ENCODE data around the gene MON1B. TPM values are rescaled to one million over a fixed set of nuclear protein-coding genes. Genes with fewer than 3 reads are reported as not detected.

MON1B gene
- total RNA-seq, 4 donors from 2014 or later = 35.6 to 119 (median 55.9) TPM

DNA sequence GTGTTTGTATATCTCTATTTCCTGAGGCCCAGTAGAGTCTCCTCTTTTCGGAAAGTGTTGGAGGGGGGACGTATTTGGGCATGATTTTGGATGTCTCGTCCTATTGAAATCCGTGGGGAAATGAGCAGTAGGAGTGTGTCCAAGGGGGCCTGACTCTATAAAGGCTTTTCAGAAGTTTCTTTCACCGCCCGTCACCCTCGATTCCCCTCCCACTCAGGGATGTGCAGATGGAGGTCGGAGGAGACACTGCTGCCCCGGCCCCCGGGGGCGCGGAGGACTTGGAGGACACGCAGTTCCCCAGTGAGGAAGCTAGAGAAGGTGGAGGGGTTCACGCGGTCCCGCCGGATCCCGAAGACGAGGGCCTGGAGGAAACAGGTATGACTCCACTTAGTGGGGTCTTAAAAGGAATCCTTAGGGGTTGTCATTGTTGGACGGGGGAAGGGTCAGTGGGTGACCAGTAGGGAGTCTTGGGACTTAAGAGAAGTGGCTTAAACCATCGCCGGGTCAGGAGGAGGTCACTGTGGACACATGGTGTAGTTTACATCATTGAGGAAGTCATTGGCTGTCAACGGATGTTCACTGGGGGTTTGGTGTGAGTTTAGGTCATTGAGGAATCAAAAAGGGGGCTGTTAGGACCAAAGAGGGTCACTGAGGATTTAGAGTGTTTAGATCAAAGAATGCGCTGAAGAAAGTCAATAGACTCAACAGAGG lies 424 bp downstream of the MON1B start:
- TF ChIP-seq POLR2A (IDR thresholded peaks at IDR 0.05) (no peak), POLR2AphosphoS5 (IDR thresholded peaks at IDR 0.05) (no peak), CTCF (IDR thresholded peaks at IDR 0.05) (no peak), EP300 (IDR thresholded peaks at IDR 0.05; ENCODE audit: low read depth) (no peak)
- Histone ChIP-seq H3K9me3 (no peaks in the 10 kb centered on the region), H3K27me3 (no peaks in the 10 kb centered on the region), H3K4me3 (peak overlapping the region; percentile 54 to 95 (median 69)), H3K36me3 (peaks cover 0 to 12% (median under 1%) of the 10 kb centered on the region in 4 donors), H3K4me1 (peaks cover 6 to 15% (median 11%) of the 10 kb centered on the region in 4 donors), H3K27ac (peak overlapping the region; percentile 94 to 97 (median 96))
- in situ Hi-C loops (cut with MboI; ENCODE audit: low pct_ligation_motif_present in 1 of 4, low pct_unique_long_range_greater_than_20kb in 1 of 4, low sequenced_read_pairs in 3 of 4) (loop anchor here in 1 of 4 donors (25.0 kb wide), 1 partner anchor 1554 kb away; the partner anchor contains the start of genes KARS1 and TERF2IP), intact Hi-C loops (cut with DNase I; ENCODE audit: low total_unique reads) (no loop called here)
- DNase-seq = peak; percentile 27
- WGBS, 2 donors (ENCODE audit: low coverage in 1 of 2) = 4 to 11% methylated on average over 11 to 24 of the region's 24 CpGs

DNA sequence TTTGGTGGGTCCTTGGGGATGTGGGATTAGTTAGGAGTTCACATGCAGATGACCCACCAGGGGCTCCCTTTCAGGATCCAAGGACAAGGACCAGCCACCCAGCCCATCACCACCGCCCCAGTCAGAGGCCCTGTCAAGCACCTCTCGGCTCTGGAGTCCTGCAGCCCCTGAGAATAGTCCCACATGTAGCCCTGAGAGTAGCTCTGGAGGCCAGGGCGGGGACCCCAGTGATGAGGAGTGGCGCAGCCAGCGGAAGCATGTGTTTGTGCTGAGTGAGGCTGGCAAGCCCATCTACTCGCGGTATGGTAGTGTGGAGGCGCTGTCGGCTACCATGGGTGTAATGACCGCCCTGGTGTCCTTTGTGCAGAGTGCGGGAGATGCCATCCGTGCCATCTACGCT lies 2.4 kb downstream of the MON1B start:
- Histone ChIP-seq H3K4me1 (peaks cover 6 to 15% (median 11%) of the 10 kb centered on the region in 4 donors), H3K36me3 (peaks cover 0 to 15% (median 5%) of the 10 kb centered on the region in 4 donors), H3K27me3 (no peaks in the 10 kb centered on the region), H3K4me3 (no peak overlapping the region), H3K27ac (no peak overlapping the region), H3K9me3 (no peaks in the 10 kb centered on the region)
- WGBS, 2 donors (ENCODE audit: low coverage in 1 of 2) = 99% methylated on average over 13 of the region's 13 CpGs; no CpG with 5 or more reads in 1 of the 2 donors
- in situ Hi-C loops (cut with MboI; ENCODE audit: low pct_ligation_motif_present in 1 of 4, low pct_unique_long_range_greater_than_20kb in 1 of 4, low sequenced_read_pairs in 3 of 4) = loop anchor here in 1 of 4 donors (25.0 kb wide), 1 partner anchor 1556 kb away; the partner anchor contains the start of genes KARS1 and TERF2IP
- no peak for DNase-seq
- TF ChIP-seq EP300 (IDR thresholded peaks at IDR 0.05; ENCODE audit: low read depth) (no peak), CTCF (IDR thresholded peaks at IDR 0.05) (no peak), POLR2AphosphoS5 (IDR thresholded peaks at IDR 0.05) (no peak), POLR2A (IDR thresholded peaks at IDR 0.05) (no peak)
- intact Hi-C loops (cut with DNase I; ENCODE audit: low total_unique reads) = no loop called here

- no peaks in the 10 kb centered on the region for H3K27me3 ChIP-seq
- TF ChIP-seq EP300 (IDR thresholded peaks at IDR 0.05; ENCODE audit: low read depth) (no peak), CTCF (IDR thresholded peaks at IDR 0.05) (no peak), POLR2A (IDR thresholded peaks at IDR 0.05) (no peak), POLR2AphosphoS5 (IDR thresholded peaks at IDR 0.05) (no peak)
- peaks cover 0 to 27% (median 10%) of the 10 kb centered on the region in 4 donors for H3K36me3 ChIP-seq
- no peak for DNase-seq
- H3K27ac ChIP-seq = no peak overlapping the region
- 97% methylated on average over 35 of the region's 48 CpGs; no CpG with 5 or more reads in 1 of the 2 donors for WGBS, 2 donors (ENCODE audit: low coverage in 1 of 2)
- H3K4me3 ChIP-seq = no peak overlapping the region
- H3K4me1 ChIP-seq = peaks cover 6 to 15% (median 11%) of the 10 kb centered on the region in 4 donors
- H3K9me3 ChIP-seq = no peaks in the 10 kb centered on the region
- intact Hi-C loops (cut with DNase I; ENCODE audit: low total_unique reads) (no loop called here), in situ Hi-C loops (cut with MboI; ENCODE audit: low pct_ligation_motif_present in 1 of 4, low pct_unique_long_range_greater_than_20kb in 1 of 4, low sequenced_read_pairs in 3 of 4) (loop anchor here in 1 of 4 donors (25.0 kb wide), 1 partner anchor 1557 kb away; the partner anchor contains the start of genes KARS1 and TERF2IP)
Measured at GRCh38 chr16:77194295-77195231, 3.6 kb downstream of the MON1B start.

All from transverse colon (tissue), 4 donors.